GM21381 (cell line): ENCODE measurements around the gene CCDC57.
A peak's percentile ranks its signal among the peaks of the same experiment; 100 is the strongest.

Experiments used
- ATAC-seq: cut with Tn5 transposase; IDR thresholded peaks from one replicate; pipeline ENCODE4 v1.9.1; 2021; ENCODE audit warnings: mild to moderate bottlenecking, moderate library complexity; ENCODE audit not compliant: unreplicated experiment

The CCDC57 gene

GRCh38 chr17:82236142-82236971, 23.7 kb upstream of the CCDC57 start:
- ATAC-seq, result no peak

- no peak for ATAC-seq
These were observed 23.1 kb upstream of the CCDC57 start for GRCh38 chr17:82235775-82236141.

- no peak for ATAC-seq
These were observed 22.6 kb upstream of the CCDC57 start for GRCh38 chr17:82235056-82235774.

- no peak for ATAC-seq
These were observed 21.8 kb upstream of the CCDC57 start for GRCh38 chr17:82234211-82235055.

GRCh38 chr17:82232876-82233785, 20.5 kb upstream of the CCDC57 start:
- no peak for ATAC-seq

GRCh38 chr17:82232322-82232820, 19.7 kb upstream of the CCDC57 start:
- no peak for ATAC-seq

- no peak for ATAC-seq
These were observed 19.1 kb upstream of the CCDC57 start for GRCh38 chr17:82231562-82232321.

- no peak for ATAC-seq
These were observed 18.6 kb upstream of the CCDC57 start for GRCh38 chr17:82231312-82231561.

- peak; percentile 45 for ATAC-seq
These were observed 18.1 kb upstream of the CCDC57 start for GRCh38 chr17:82230609-82231311.

GRCh38 chr17:82229698-82230608, 17.3 kb upstream of the CCDC57 start:
- no peak for ATAC-seq

- peak; percentile 45 for ATAC-seq
These were observed 16.4 kb upstream of the CCDC57 start, which contains the start of gene SLC16A3 for GRCh38 chr17:82228842-82229697. TSS of gene SLC16A3 (plus strand) at chr17:82229042. CDS start at chr17:82236009, 6,967 bp downstream.

GRCh38 chr17:82228278-82228841, 15.7 kb upstream of the CCDC57 start:
- peak; percentile 30 for ATAC-seq

- ATAC-seq, result no peak
These were observed 15.1 kb upstream of the CCDC57 start for GRCh38 chr17:82227629-82228277.

- no peak for ATAC-seq
These were observed 14.4 kb upstream of the CCDC57 start for GRCh38 chr17:82226809-82227628.

GRCh38 chr17:82226146-82226808, 13.6 kb upstream of the CCDC57 start:
- no peak for ATAC-seq
